H1 (cell line): ENCODE data around the gene CSRNP3. TPM values are rescaled to one million over a fixed set of nuclear protein-coding genes. Genes with fewer than 3 reads are reported as not detected.

Source experiments
- CTCF ChIA-PET: fragments of 300-600 bp; sonication (Branson Sonifier 250); formaldehyde crosslinking; loops from one replicate; lab custom pipeline; 2021; ENCODE audit not compliant: partially characterized antibody; lab: Charles Lee
- POLR2A ChIA-PET: fragments of 300-600 bp; sonication (Branson Sonifier 250); formaldehyde crosslinking; loops from one replicate; lab custom pipeline; 2021; ENCODE audit warnings: inconsistent platforms; ENCODE audit not compliant: partially characterized antibody; lab: Charles Lee
- DNase-seq, 2 experiments: peaks; one replicate each; pipeline versions ENCODE4 v3.0.0 to v3.0.0-alpha.2; 2010 to 2022; ENCODE audit warnings: low spot score in 2 of 2, low read depth in 1 of 2, mixed read lengths in 1 of 2
- FAIRE-seq: peaks from 2 replicates; lab custom pipeline; 2011; peaks lifted over from hg19 to GRCh38; lab: Jason Lieb, UNC
- H2AFZ ChIP-seq: 2 replicates; pipeline ENCODE4 v1.8.1; 2012; ENCODE audit warnings: low read length, inconsistent platforms
- H2AK5ac ChIP-seq: 2 replicates; pipeline ENCODE4 v1.6.1; 2013; ENCODE audit warnings: low read depth, low read length
- H2BK120ac ChIP-seq: replicated peaks from 2 replicates; pipeline ENCODE3; 2013; ENCODE audit warnings: low read depth, low read length, inconsistent platforms
- H2BK12ac ChIP-seq: 2 replicates; pipeline ENCODE4 v1.6.1; 2013; ENCODE audit warnings: low read depth, low read length
- H2BK15ac ChIP-seq: 2 replicates; pipeline ENCODE4 v1.6.1; 2013; ENCODE audit warnings: low read length
- H2BK20ac ChIP-seq: 2 replicates; pipeline ENCODE4 v1.6.1; 2013; ENCODE audit warnings: low read length
- H2BK5ac ChIP-seq: 2 replicates; pipeline ENCODE4 v1.6.1; 2013; ENCODE audit warnings: low read depth, low read length
- H3K14ac ChIP-seq: 2 replicates; pipeline ENCODE4 v1.6.1; 2013; ENCODE audit warnings: inconsistent platforms; ENCODE audit not compliant: insufficient read length
- H3K18ac ChIP-seq: 2 replicates; pipeline ENCODE4 v1.6.1; 2013; ENCODE audit warnings: low read length; ENCODE audit errors: extremely low read depth
- H3K23ac ChIP-seq: 2 replicates; pipeline ENCODE4 v1.6.1; 2013; ENCODE audit warnings: inconsistent platforms; ENCODE audit not compliant: insufficient read length
- H3K23me2 ChIP-seq: 2 replicates; pipeline ENCODE4 v1.6.1; 2013; ENCODE audit warnings: low read depth, low read length
- H3K27ac ChIP-seq: 2 replicates; pipeline ENCODE4 v1.6.1; 2011; ENCODE audit warnings: low read depth, low read length, inconsistent platforms
- H3K27me3 ChIP-seq, 4 experiments: replicated peaks in 1 of 4; 1 replicate in 1 of 4; 2 replicates in 3 of 4; pipeline versions ENCODE4 v1.6.1 to v1.8.1; 2011 to 2013; ENCODE audit warnings: low read length in 3 of 4, mild to moderate bottlenecking in 3 of 4, inconsistent platforms in 2 of 4, mixed read lengths in 2 of 4, moderate library complexity in 1 of 4; ENCODE audit not compliant: control insufficient read depth in 3 of 4, insufficient read depth in 3 of 4; ENCODE audit errors: extremely low read depth in 1 of 4
- H3K36me3 ChIP-seq, 4 experiments: 2 replicates each; pipeline versions ENCODE4 v1.6.1 to v1.8.1; 2011 to 2013; ENCODE audit warnings: mild to moderate bottlenecking in 4 of 4, low read length in 3 of 4, moderate library complexity in 2 of 4, control low read depth in 1 of 4, inconsistent platforms in 1 of 4; ENCODE audit not compliant: insufficient read depth in 4 of 4, control insufficient read depth in 2 of 4
- H3K4ac ChIP-seq: replicated peaks from 2 replicates; pipeline ENCODE3; 2013; ENCODE audit warnings: low read length, low read depth, mixed read lengths, inconsistent platforms; ENCODE audit not compliant: insufficient read length
- H3K4me1 ChIP-seq, 4 experiments: replicated peaks in 1 of 4; 1 replicate in 1 of 4; 2 replicates in 3 of 4; pipeline versions ENCODE4 v1.6.1 to v1.8.1; 2011 to 2013; ENCODE audit warnings: low read length in 3 of 4, inconsistent platforms in 2 of 4, mixed read lengths in 1 of 4; ENCODE audit not compliant: insufficient read depth in 4 of 4, control insufficient read depth in 3 of 4
- H3K4me2 ChIP-seq, 2 experiments: 2 replicates each; pipeline versions ENCODE4 v1.6.1 to v1.8.1; 2011 to 2013; ENCODE audit warnings: low read depth in 2 of 2, low read length in 2 of 2, control low read depth in 1 of 2, inconsistent platforms in 1 of 2, mild to moderate bottlenecking in 1 of 2; ENCODE audit not compliant: insufficient read depth in 1 of 2
- H3K4me3 ChIP-seq, 4 experiments: fragments of 200-600, 300-600 bp in 1 of 4; sonication (generic), shearing (Covaris generic), sonication (Bioruptor Twin) in 1 of 4; 2 replicates each; pipeline versions ENCODE4 v1.5.1 to v1.8.1; 2011 to 2016; ENCODE audit warnings: low read length in 4 of 4, low read depth in 3 of 4, control low read depth in 2 of 4, inconsistent platforms in 2 of 4, mild to moderate bottlenecking in 2 of 4, mixed read lengths in 1 of 4, moderate library complexity in 1 of 4; ENCODE audit not compliant: insufficient read depth in 2 of 4; ENCODE audit errors: extremely low read depth in 1 of 4
- H3K56ac ChIP-seq: replicated peaks from 2 replicates; pipeline ENCODE3; 2013; ENCODE audit warnings: low read depth, mild to moderate bottlenecking, mixed read lengths, low read length, inconsistent platforms; ENCODE audit not compliant: insufficient read length
- H3K79me1 ChIP-seq: 2 replicates; pipeline ENCODE4 v1.6.1; 2013; ENCODE audit warnings: low read depth, low read length, control low read depth
- H3K79me2 ChIP-seq, 2 experiments: 2 replicates each; pipeline versions ENCODE4 v1.6.1 to v1.8.1; 2012 to 2013; ENCODE audit warnings: low read length in 2 of 2, mild to moderate bottlenecking in 2 of 2, inconsistent platforms in 1 of 2; ENCODE audit not compliant: insufficient read depth in 2 of 2, control insufficient read depth in 1 of 2
- H3K9ac ChIP-seq, 4 experiments: replicated peaks in 1 of 4; 1 replicate in 1 of 4; 2 replicates in 3 of 4; pipeline versions ENCODE4 v1.6.1 to v1.8.1; 2011 to 2013; ENCODE audit warnings: low read depth in 3 of 4, low read length in 3 of 4, control low read depth in 2 of 4, mild to moderate bottlenecking in 2 of 4, moderate library complexity in 2 of 4, inconsistent platforms in 1 of 4; ENCODE audit errors: extremely low read depth in 1 of 4
- H3K9me3 ChIP-seq, 2 experiments: 2 replicates each; pipeline versions ENCODE4 v1.6.1 to v1.8.1; 2012 to 2013; ENCODE audit warnings: mild to moderate bottlenecking in 2 of 2, moderate library complexity in 2 of 2, control low read depth in 1 of 2, inconsistent platforms in 1 of 2, low read depth in 1 of 2, low read length in 1 of 2, mixed read lengths in 1 of 2; ENCODE audit not compliant: insufficient read depth in 2 of 2
- H4K20me1 ChIP-seq, 2 experiments: replicated peaks in 1 of 2; 2 replicates each; pipeline versions ENCODE3 to v1.8.1; 2011 to 2013; ENCODE audit warnings: inconsistent platforms in 2 of 2, low read length in 2 of 2, mild to moderate bottlenecking in 1 of 2; ENCODE audit not compliant: insufficient read depth in 2 of 2, control insufficient read depth in 1 of 2
- H4K5ac ChIP-seq: 2 replicates; pipeline ENCODE4 v1.6.1; 2013; ENCODE audit warnings: low read length, low read depth, mixed read lengths, inconsistent platforms; ENCODE audit not compliant: insufficient read length
- H4K8ac ChIP-seq: 2 replicates; pipeline ENCODE4 v1.8.0; 2013; ENCODE audit warnings: mild to moderate bottlenecking, moderate library complexity, low read length, inconsistent platforms; ENCODE audit not compliant: insufficient read depth; ENCODE audit errors: extremely low read depth
- H4K91ac ChIP-seq: replicated peaks from 2 replicates; pipeline ENCODE3; 2013; ENCODE audit warnings: low read length, mixed read lengths, inconsistent platforms; ENCODE audit not compliant: insufficient read length
- CBX5 ChIP-seq: fragments of 300-800, 300-1000 bp; sonication (generic); IDR thresholded peaks from 2 replicates; pipeline ENCODE4 v1.7.1; 2016; ENCODE audit warnings: antibody characterized with exemption, low read length, low read depth
- CTCF ChIP-seq, 3 experiments: IDR thresholded peaks; 1 replicate in 2 of 3; 2 replicates in 1 of 3; pipeline versions ENCODE4 v1.5.1 to v1.6.1; 2011; ENCODE audit warnings: low read length in 3 of 3, mild to moderate bottlenecking in 3 of 3, inconsistent platforms in 2 of 3, low read depth in 1 of 3, moderate library complexity in 1 of 3; ENCODE audit not compliant: insufficient read depth in 1 of 3; ENCODE audit errors: control extremely low read depth in 1 of 3
- EZH2 ChIP-seq: fragments of 200-600 bp; sonication (generic); IDR thresholded peaks from 2 replicates; pipeline ENCODE4 v1.7.1; 2012; ENCODE audit warnings: low read depth, mild to moderate bottlenecking, moderate library complexity, low read length, inconsistent platforms; ENCODE audit not compliant: severe bottlenecking
- GTF2F1 ChIP-seq: IDR thresholded peaks from 2 replicates; pipeline ENCODE4 v1.6.1; 2012; ENCODE audit warnings: low read depth, low read length, improper control_type of control experiment, borderline replicate concordance
- HDAC6 ChIP-seq: IDR thresholded peaks from one replicate; pipeline ENCODE4 v1.7.1; 2012; ENCODE audit warnings: low read depth, mild to moderate bottlenecking, inconsistent platforms, low read length, moderate library complexity
- KDM4A ChIP-seq: IDR thresholded peaks from one replicate; pipeline ENCODE4 v1.7.1; 2012; ENCODE audit warnings: low read depth, mild to moderate bottlenecking, moderate library complexity, low read length, inconsistent platforms; ENCODE audit not compliant: severe bottlenecking
- PHF8 ChIP-seq: fragments of 200-600 bp; sonication (generic); conservative IDR thresholded peaks from 2 replicates; pipeline ENCODE4 v1.7.1; 2012; ENCODE audit warnings: low read depth, mild to moderate bottlenecking, inconsistent platforms, low read length, moderate library complexity
- SAP30 ChIP-seq: fragments of 300-600 bp; sonication (generic); IDR thresholded peaks from 2 replicates; pipeline ENCODE4 v1.7.1; 2012; ENCODE audit warnings: low read length, moderate library complexity, mild to moderate bottlenecking, inconsistent platforms; ENCODE audit not compliant: insufficient read depth, insufficient replicate concordance
- SIRT6 ChIP-seq: IDR thresholded peaks from one replicate; pipeline ENCODE4 v1.7.1; 2012; ENCODE audit warnings: low read length, inconsistent platforms
- SP1 ChIP-seq: IDR thresholded peaks from 2 replicates; pipeline ENCODE4 v1.6.1; 2011; ENCODE audit warnings: low read depth, low read length
- TAF7 ChIP-seq: optimal IDR thresholded peaks from 2 replicates; pipeline ENCODE3; 2011; ENCODE audit warnings: low read depth, mild to moderate bottlenecking, inconsistent platforms, low read length, moderate library complexity, borderline replicate concordance
- WGBS, 2 experiments: shearing (Covaris generic) in 1 of 2; methylation state at CpG; one replicate each; pipeline versions ENCODE4 v1.1.6 to v1.1.7; 2013 to 2015; ENCODE audit warnings: low lambda C conversion rate in 2 of 2, mixed read lengths in 2 of 2, inconsistent platforms in 1 of 2, low coverage in 1 of 2, missing lambda C conversion rate in 1 of 2; ENCODE audit not compliant: insufficient replicate concordance in 2 of 2, insufficient coverage in 1 of 2, insufficient read length in 1 of 2; ENCODE audit errors: extremely low coverage in 1 of 2, missing lambda C conversion rate in 1 of 2; 5-methylcytosine and 5-hydroxymethylcytosine counted together
- polyA plus RNA-seq, 7 experiments: library from polyadenylated mRNA; depleted of rRNA in 3 of 7; stranded (reverse) in 5 of 7; unstranded in 2 of 7; fragments of >200 nt in 5 of 7; fragments of 200-250 nt in 2 of 7; gene quantifications; 1 replicate in 5 of 7; 2 replicates in 1 of 7; 4 replicates in 1 of 7; pipeline versions ENCODE4 v1.2.1 to v1.2.3, GENCODE V29; 2011 to 2013; ENCODE audit warnings: missing spikeins in 2 of 7, mixed read lengths in 2 of 7
- total RNA-seq: library from RNA; stranded (reverse); fragmentation: NEBNext Ultra II Directional; extraction: Animal tissue kit (Norgen Biotek cat#: 25700); gene quantifications from 2 replicates; pipeline ENCODE4 v1.2.1, GENCODE V29; 2021

Gene CSRNP3
- total and polyA plus RNA-seq, 2 of the 8 experiments (the other 6 are each of a cell fraction or from before 2014, with no cell fraction given), result 1.3 to 6.5 TPM

- Histone ChIP-seq H4K5ac (no peak overlapping the region), H4K91ac (no peak overlapping the region), H3K79me1 (no peaks in the 10 kb centered on the region), H3K9ac (no peak overlapping the region), H2BK15ac (no peak overlapping the region), H2BK120ac (no peak overlapping the region), H2BK5ac (no peak overlapping the region), H3K23ac (no peak overlapping the region), H3K14ac (no peak overlapping the region), H3K9me3 (no peaks in the 10 kb centered on the region), H3K4me1 (no peaks in the 10 kb centered on the region; a peak in 1 of 7 replicates), H3K23me2 (no peaks in the 10 kb centered on the region), H3K36me3 (no peaks in the 10 kb centered on the region), H3K27ac (no peak overlapping the region), H3K56ac (no peak overlapping the region), H4K8ac (no peak overlapping the region), H3K27me3 (no peaks in the 10 kb centered on the region), H3K4ac (no peak overlapping the region), H4K20me1 (no peaks in the 10 kb centered on the region), H3K4me2 (no peak overlapping the region), H3K18ac (no peak overlapping the region), H2AK5ac (no peak overlapping the region), H3K79me2 (no peaks in the 10 kb centered on the region), H3K4me3 (no peak overlapping the region), H2AFZ (no peak overlapping the region), H2BK12ac (no peak overlapping the region), H2BK20ac (no peak overlapping the region)
- ChIA-PET CTCF (interaction anchor here (0.9 to 6.0 kb wide), 5 partner anchors 8 to 156 kb away, joined by 3 to 69 read pairs (median 4); no protein-coding TSS in a partner anchor), POLR2A (no interaction called here)
- WGBS, 2 experiments, result 90% methylated on average over 4 of the region's 4 CpGs; no CpG with 5 or more reads in 1 of the 2 experiments
- no peak for DNase-seq
- no peak for FAIRE-seq
- no peak for TF ChIP-seq HDAC6
- TF ChIP-seq KDM4A, result no peak
- no peak for TF ChIP-seq GTF2F1
- no peak for TF ChIP-seq CTCF (IDR thresholded peaks at IDR 0.05; ENCODE audit: control extremely low read depth in 1 of 3, insufficient read depth in 1 of 3, low read depth in 1 of 3, low read length in 3 of 3)
- no peak for TF ChIP-seq CBX5
- TF ChIP-seq SP1, result no peak
- no peak for TF ChIP-seq PHF8
- TF ChIP-seq TAF7, result no peak
- no peak for TF ChIP-seq SAP30
- no peak for TF ChIP-seq SIRT6
- TF ChIP-seq EZH2, result no peak
These were observed 91.0 kb downstream of the CSRNP3 start for GRCh38 chr2:165560377-165560988.
